T-helper 17 cell (primary cell): ENCODE data around the gene MXD1. TPM values are rescaled to one million over a fixed set of nuclear protein-coding genes. Genes with fewer than 3 reads are reported as not detected.
"Not testable (repeated sequence)": the region's sequence is repeated elsewhere in the genome, so short reads cannot be mapped to it uniquely, and the experiment has no call there.

Experiments
- ATAC-seq: fragments of 150-1000 bp; cut with Tn5 transposase; 2 replicates; pipeline ENCODE4 v1.10.0; 2021; ENCODE audit warnings: mild to moderate bottlenecking, moderate library complexity
- DNase-seq, 3 donors: peaks; one replicate each; pipeline versions ENCODE4 v3.0.0 to v3.0.0-alpha.2; 2020 to 2021
- H3K9me3 ChIP-seq: one replicate; pipeline ENCODE4 v1.7.0; 2013; ENCODE audit warnings: low read length, mild to moderate bottlenecking; ENCODE audit not compliant: control insufficient read depth, poor library complexity, severe bottlenecking
- H3K27ac Mint-ChIP-seq: one replicate; pipeline ENCODE4 v1.8.0; 2022; ENCODE audit warnings: mild to moderate bottlenecking, moderate library complexity, mixed read lengths
- H3K27me3 Mint-ChIP-seq: one replicate; pipeline ENCODE4 v1.8.0; 2022; ENCODE audit warnings: mixed read lengths
- H3K36me3 Mint-ChIP-seq: one replicate; pipeline ENCODE4 v1.8.0; 2022; ENCODE audit warnings: low read depth, mixed read lengths
- H3K4me1 Mint-ChIP-seq: one replicate; pipeline ENCODE4 v1.8.0; 2022; ENCODE audit warnings: mild to moderate bottlenecking, mixed read lengths
- H3K4me3 Mint-ChIP-seq: one replicate; pipeline ENCODE4 v1.8.0; 2022; ENCODE audit warnings: mild to moderate bottlenecking, moderate library complexity, mixed read lengths
- total RNA-seq, 4 donors: library from RNA in 2 of 4; stranded (reverse) in 2 of 4; gene quantifications; one replicate each; pipeline ENCODE4 v1.2.3 and lab custom pipeline; 2022 to 2026

MXD1 gene, protein sequence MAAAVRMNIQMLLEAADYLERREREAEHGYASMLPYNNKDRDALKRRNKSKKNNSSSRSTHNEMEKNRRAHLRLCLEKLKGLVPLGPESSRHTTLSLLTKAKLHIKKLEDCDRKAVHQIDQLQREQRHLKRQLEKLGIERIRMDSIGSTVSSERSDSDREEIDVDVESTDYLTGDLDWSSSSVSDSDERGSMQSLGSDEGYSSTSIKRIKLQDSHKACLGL
- 10 to 100 TPM; 45.0 to 46.2 TPM for total RNA-seq
- 35.3 to 54.0 reads per million in 2 donors for total RNA-seq (lab: John Stamatoyannopoulos, UW)

DNA sequence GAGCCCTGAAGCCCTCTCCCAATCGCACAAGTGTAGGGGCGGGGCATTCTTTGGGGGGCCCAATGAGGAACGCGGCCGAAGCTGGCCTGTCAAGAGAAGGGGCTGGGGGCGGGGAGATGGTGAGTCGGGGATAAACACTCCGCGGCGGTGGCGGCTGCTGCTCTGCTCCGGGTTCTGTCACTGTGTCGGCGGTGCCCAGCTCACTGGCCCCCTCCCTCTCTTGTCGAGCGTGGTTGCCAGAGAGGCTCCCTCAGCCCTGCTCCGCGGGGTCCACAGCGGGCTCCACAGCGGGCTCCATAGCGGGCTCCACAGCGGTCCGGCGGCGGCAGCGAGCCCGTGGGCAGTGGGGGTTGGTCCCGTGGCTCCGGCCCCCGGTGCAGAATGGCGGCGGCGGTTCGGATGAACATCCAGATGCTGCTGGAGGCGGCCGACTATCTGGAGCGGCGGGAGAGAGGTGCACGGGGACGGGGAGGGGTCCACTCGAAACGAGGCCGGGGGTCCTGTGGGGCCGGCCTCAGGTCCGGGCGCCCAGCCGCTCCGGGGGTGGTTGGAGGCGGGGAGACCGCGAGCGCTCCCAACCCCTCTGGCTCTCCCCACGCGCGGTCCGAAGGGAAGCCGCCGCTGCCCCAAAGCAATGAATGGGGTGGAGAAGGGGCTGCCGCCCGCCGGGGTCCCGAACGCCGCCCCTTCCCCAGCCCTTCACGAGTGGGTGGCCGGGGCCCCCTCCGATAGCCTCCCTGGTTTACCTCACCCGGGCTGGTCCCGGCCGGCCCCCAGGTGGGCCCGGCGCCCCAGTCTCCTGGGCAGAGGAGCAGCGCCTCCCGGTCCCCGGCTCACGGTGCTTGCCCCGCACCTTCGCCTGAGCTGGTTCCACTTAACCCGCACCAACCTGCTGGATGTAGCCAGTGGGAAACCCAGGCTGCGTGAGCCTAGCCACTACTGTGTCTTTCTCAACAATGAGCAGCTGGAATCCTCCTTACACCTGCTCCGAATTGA, at the start of gene MXD1:
MXD1 (plus strand) TSS at position 160 of the 996 bp plus-strand sequence; CDS start at position 382, 222 bp downstream.
- Mint-ChIP-seq H3K27me3 (no peaks in the 10 kb centered on the region), H3K27ac (peak within 1 kb of the TSS; percentile 87), H3K4me1 (peaks cover 9% of the 10 kb centered on the region), H3K4me3 (peak within 1 kb of the TSS; percentile 89), H3K36me3 (no peaks in the 10 kb centered on the region)
- ATAC-seq (no peak), DNase-seq (peak; percentile 96 to 99 (median 98))
- H3K9me3 ChIP-seq: no peaks in the 10 kb centered on the region

DNA sequence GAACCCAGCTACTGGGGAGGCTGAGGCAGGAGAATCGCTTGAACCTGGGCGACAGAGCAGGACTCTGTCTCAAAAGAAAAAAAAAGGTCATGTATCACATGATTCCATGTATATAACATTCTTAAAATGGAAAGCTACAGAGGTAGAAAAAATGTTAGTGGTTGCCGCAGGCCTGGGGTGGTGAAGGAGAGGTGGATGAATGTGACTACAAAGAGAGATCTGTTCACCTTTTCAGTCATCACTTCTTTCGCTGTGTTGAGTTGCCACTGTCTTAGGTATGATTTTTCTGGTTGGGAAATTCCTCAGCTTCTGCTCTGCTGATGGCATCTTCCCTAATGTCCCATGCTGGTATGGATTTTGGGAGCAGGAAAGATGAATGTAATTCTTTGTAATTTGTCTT, 26.5 kb upstream of the MXD1 start:
- H3K27ac Mint-ChIP-seq: no peak overlapping the region
- DNase-seq (no peak), ATAC-seq (no peak)
- H3K4me3 Mint-ChIP-seq: no peak overlapping the region
- H3K27me3 Mint-ChIP-seq: no peaks in the 10 kb centered on the region
- no peaks in the 10 kb centered on the region for H3K9me3 ChIP-seq
- peaks cover 4% of the 10 kb centered on the region for H3K36me3 Mint-ChIP-seq
- peaks cover 5% of the 10 kb centered on the region for H3K4me1 Mint-ChIP-seq

DNA sequence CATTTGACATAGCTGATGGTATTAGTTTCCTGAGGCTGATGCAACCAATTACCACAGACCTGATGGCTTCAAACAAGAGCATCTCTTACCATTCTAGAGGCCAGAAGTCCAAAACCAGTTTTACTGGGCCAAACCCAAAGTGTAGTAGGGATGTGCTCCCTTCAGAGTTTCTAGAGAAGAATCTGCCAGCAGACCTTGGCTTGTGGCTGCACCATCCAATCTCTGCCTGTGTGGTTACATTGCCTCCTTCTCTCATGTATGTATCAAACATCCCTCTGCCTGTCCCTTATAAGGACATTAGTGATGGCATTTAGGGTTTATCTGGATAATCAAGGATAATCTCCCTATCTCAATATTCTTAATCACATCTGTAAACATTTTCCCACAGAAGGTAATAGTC, 25.6 kb upstream of the MXD1 start:
- H3K27me3 Mint-ChIP-seq: no peaks in the 10 kb centered on the region
- H3K4me1 Mint-ChIP-seq: peaks cover 6% of the 10 kb centered on the region
- no peaks in the 10 kb centered on the region for H3K9me3 ChIP-seq
- ATAC-seq: no peak
- DNase-seq: no peak
- no peak overlapping the region for H3K27ac Mint-ChIP-seq
- peaks cover 6% of the 10 kb centered on the region for H3K36me3 Mint-ChIP-seq
- no peak overlapping the region for H3K4me3 Mint-ChIP-seq

DNA sequence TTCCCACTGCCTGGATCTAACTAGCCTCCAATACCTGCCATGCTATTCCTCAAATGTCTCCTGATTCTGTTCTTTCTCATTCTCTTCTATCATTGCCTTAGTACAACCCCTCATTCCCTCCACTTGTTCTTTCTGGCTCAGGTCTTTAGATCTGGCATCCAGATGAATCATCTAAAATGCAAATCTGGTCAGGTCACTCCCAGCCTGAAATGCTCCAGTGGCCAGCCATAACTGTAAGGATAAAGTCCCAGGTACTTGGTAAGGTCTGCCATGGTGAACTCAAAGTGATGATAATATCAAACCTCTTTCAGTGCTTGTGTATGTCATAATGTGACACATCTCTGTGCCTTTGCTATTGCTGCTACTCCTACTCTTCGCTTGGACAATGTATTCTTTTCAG, 24.0 kb upstream of the MXD1 start:
- Mint-ChIP-seq H3K4me1 (peaks cover 6% of the 10 kb centered on the region), H3K27ac (no peak overlapping the region), H3K27me3 (no peaks in the 10 kb centered on the region), H3K4me3 (no peak overlapping the region), H3K36me3 (peaks cover 6% of the 10 kb centered on the region)
- DNase-seq (no peak), ATAC-seq (no peak)
- no peaks in the 10 kb centered on the region for H3K9me3 ChIP-seq

DNA sequence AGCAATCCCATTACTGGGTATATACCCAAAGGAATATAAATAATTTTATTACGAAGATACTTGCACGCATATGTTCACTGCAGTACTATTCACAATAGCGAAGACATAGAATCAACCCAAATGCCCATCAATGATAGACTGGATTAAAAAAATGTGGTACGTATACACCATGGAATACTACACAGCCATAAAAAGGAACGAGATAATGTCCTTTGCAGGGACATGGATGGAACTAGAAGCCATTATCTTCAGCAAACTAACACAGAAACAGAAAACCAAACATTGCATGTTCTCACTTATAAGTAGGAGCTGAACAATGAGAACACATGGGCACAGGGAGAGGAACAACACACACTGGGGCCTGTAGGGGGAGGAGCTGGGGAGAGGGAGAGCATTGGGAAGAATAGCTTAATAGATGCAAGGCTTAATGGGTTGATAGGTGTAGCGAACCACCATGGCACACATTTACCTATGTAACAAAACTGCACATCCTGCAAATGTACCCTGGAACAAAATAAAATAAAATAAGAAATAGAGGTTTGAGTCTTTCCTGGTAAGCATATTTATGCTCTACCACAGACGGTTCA, 22.0 kb upstream of the MXD1 start:
- ATAC-seq, H3K4me1 Mint-ChIP-seq, DNase-seq: not testable (repeated sequence)

DNA sequence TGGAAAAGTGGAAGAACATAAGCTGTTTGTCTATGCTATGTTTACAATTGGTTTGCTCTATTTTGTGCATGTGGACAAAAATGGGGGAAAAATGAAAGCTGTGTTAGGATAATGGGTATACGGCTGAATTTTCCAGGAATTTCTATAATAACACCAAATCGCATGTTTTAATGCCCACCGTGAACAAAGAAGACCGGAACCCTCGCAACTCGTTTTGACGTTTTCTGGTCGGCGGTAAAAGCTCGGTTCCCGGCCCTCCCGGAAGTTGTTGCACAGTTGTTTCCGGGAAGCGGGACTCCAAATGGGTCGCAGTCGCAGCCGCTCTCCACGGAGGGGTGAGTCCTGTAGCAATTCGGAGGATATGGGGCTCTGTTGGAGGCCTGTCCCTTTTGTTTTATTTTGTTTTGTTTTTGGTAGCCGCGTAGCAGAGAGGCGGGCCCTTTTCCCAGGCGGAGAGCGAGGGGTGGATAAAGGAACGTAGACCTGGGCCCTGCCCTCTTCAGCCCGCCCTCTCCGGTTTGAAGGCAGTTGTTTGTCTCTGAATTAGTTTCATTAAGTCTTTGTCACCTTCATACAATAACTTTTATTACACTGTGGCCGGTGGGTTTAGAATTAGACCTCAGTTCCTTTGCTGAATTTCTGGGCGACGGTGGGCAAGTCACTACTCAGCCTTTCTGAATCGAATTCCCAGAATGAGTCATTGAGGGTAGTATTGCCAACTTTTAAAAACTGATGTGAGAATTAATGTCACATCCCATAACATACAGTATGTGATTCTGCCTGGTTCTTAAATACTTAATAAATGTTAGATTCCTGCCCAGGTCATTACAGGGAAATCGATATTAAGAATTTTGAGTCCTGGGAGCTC, 21.0 kb upstream of the MXD1 start, which contains the start of gene SNRNP27:
SNRNP27 (plus strand) TSS at position 273 of the 868 bp plus-strand sequence; CDS start at position 302, 29 bp downstream.
- Mint-ChIP-seq H3K36me3 (peaks cover 10% of the 10 kb centered on the region), H3K4me1 (peaks cover 10% of the 10 kb centered on the region), H3K27me3 (no peaks in the 10 kb centered on the region), H3K27ac (peak within 1 kb of the TSS; percentile 97), H3K4me3 (peak within 1 kb of the TSS; percentile 98)
- DNase-seq: peak; percentile 57 to 71 (median 59)
- no peaks in the 10 kb centered on the region for H3K9me3 ChIP-seq
- peak; percentile 94 for ATAC-seq

More for the DNA sequence above, 22.0 kb upstream of the MXD1 start:
- Mint-ChIP-seq H3K4me3 (peak overlapping the region; percentile 98), H3K36me3 (peaks cover 10% of the 10 kb centered on the region)
- not testable (repeated sequence) for H3K9me3 ChIP-seq, H3K27me3 Mint-ChIP-seq, H3K27ac Mint-ChIP-seq

DNA sequence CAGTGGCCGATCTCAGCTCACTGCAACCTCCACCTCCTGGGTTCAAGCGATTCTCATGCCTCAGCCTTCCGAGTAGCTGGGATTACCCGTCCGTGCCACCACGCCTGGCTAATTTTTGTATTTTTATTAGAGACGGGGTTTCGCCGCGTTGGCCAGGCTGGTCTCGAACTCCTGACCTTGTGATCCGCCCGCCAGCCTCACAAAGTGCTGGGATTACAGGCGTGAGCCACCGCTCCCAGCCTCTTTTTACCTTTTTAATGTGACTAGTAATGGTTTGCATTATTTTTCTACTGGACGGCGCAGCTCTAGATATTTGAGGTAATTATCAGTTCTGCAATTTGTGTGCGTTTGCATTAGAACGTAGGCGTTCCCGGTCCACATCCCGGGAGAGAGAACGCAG, 20.2 kb upstream of the MXD1 start:
- not testable (repeated sequence) for H3K27me3 Mint-ChIP-seq, ATAC-seq, DNase-seq, H3K9me3 ChIP-seq, H3K4me1 Mint-ChIP-seq
- Mint-ChIP-seq H3K27ac (peak overlapping the region; percentile 97), H3K36me3 (peaks cover 10% of the 10 kb centered on the region), H3K4me3 (peak overlapping the region; percentile 98)

DNA sequence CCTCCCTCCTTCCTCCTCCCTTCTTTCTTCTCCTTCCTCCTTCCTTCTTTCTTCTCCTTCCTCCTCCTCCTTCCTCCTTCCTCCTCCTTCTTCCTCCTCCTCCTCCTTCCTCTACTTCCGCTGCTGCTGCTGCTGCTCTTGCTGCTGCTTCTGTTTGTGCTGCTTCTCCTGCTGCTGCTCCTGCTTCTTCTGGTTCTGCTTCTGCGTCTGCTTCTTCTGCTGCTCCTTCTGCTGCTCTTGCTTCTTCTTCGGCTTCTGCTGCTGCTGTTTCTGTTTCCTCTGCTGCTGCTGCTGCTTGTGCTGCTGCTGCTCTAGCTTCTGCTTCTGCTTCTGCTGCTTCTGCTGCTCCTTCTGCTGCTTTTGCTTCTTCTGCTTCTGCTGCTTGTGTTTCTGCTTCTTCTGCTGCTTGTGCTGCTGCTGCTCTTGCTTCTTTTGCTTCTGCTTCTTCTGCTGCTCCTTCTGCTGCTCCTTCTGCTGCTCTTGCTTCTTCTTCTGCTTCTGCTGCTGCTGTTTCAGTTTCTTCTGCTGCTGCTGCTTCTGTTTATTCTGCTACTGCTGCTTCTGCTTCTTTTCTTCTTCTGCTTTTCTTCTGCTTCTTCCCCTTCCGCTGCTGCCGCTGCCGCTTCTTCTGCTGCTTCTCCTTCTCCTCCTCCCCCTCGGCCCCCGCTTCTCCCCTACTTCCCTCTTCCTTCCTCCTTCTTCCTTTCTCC, 12.5 kb upstream of the MXD1 start:
- H3K4me3 Mint-ChIP-seq: peak overlapping the region; percentile 95
- no peak for DNase-seq
- H3K36me3 Mint-ChIP-seq: peaks cover 6% of the 10 kb centered on the region
- H3K4me1 Mint-ChIP-seq: peaks cover 27% of the 10 kb centered on the region
- H3K27me3 Mint-ChIP-seq: no peaks in the 10 kb centered on the region
- H3K27ac Mint-ChIP-seq: peak overlapping the region; percentile 95
- peak; percentile 55 for ATAC-seq
- no peaks in the 10 kb centered on the region for H3K9me3 ChIP-seq

DNA sequence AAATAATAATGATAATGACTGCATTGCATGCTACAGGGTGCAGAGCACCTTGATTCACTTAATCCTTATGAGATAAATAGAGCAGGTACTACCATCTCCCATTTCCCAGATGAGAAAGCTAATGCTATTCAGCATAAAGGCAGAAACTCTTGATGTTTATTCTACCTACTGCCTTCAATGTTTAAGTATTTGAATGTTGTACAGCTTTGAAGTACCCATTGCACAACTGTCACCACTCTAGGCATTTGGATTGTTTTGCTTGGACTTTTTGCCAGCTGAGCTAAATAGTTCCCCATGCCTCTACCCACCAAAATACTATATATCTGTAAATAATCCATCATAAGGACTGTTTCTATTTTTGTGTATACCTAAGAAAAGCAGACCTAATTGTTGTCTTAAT, 7.7 kb upstream of the MXD1 start:
- H3K4me1 Mint-ChIP-seq: peaks cover 14% of the 10 kb centered on the region
- H3K4me3 Mint-ChIP-seq: no peak overlapping the region
- peaks cover 3% of the 10 kb centered on the region for H3K36me3 Mint-ChIP-seq
- DNase-seq: no peak
- no peaks in the 10 kb centered on the region for H3K9me3 ChIP-seq
- no peak overlapping the region for H3K27ac Mint-ChIP-seq
- no peaks in the 10 kb centered on the region for H3K27me3 Mint-ChIP-seq
- no peak for ATAC-seq

DNA sequence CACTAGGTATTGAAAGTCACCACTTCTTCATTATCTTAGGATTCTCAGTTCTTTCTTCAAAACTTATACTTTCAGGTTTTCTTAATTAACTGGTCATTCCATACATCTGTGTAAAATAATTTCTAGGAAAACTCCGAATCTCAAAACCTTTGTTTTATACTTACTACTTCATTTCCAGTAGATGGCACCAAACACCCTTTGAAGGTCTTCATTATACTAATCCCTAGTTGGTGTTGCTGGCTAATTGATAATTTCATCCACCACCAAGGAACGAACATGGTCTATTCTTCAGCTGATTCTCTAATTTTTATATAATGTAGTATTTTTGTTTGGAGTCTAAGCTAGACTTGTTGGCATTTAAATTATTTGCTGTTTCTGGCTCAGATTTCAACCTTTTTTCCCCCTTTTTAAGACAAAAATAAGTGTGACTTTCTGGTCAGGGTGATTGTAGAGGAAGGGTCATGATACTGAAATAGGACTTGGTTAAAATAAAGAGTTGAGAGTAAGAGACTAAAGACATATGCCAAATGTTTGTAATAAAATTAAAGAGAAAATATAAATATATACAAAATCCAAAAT, 2.8 kb upstream of the MXD1 start:
- ATAC-seq (no peak), DNase-seq (no peak)
- no peaks in the 10 kb centered on the region for H3K36me3 Mint-ChIP-seq
- H3K4me3 Mint-ChIP-seq: no peak overlapping the region
- H3K27me3 Mint-ChIP-seq: no peaks in the 10 kb centered on the region
- no peaks in the 10 kb centered on the region for H3K9me3 ChIP-seq
- peak overlapping the region; percentile 32 for H3K27ac Mint-ChIP-seq
- H3K4me1 Mint-ChIP-seq: peaks cover 5% of the 10 kb centered on the region

DNA sequence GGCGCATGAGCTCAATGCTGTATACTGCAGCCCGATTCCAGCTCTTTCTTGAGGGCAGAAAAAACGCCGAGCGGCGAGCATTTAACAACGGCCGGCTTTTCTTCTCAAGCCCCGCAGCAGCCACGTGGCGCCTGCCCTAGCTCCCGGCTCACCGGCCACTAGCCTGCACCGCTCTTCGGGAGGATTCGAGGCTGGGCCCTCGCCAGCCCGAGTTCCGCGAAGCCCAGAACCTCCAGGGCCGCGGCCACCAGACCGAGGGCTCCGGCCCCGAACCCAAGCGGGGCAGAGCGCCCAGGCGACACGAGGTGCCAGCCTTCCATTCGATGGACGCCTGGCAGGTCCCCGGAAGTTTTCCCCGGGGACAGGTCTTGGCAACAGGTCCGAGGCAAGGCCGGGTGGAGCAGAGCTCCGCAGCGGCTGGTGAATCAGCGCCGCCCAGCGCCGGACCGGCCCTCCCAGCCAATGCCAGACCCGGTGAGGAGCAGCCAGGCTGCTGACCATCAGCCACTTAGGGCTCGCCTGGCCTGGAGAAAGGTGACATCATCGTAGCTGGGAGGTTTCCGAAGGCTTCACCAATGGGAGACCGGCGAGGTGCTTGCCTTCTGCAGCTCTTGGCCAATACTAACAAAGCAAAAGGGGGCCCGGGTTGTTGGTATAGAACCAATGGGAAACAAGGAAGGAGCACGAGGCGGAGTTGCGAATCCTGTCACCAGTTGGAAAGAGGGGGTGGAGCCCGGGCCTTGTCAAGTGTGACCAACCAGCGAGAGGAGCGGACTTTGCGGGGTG, 552 bp upstream of the MXD1 start:
- no peaks in the 10 kb centered on the region for H3K36me3 Mint-ChIP-seq
- H3K27ac Mint-ChIP-seq: peak overlapping the region; percentile 87
- ATAC-seq: peak; percentile 92
- H3K4me3 Mint-ChIP-seq: peak overlapping the region; percentile 89
- H3K9me3 ChIP-seq: no peaks in the 10 kb centered on the region
- H3K27me3 Mint-ChIP-seq: no peaks in the 10 kb centered on the region
- DNase-seq: peak in 2 of 3 donors; percentile 15 to 36
- peaks cover 9% of the 10 kb centered on the region for H3K4me1 Mint-ChIP-seq
